ENCODE measurements around the gene ADAM8. TPM values are rescaled to one million over a fixed set of nuclear protein-coding genes. Genes with fewer than 3 reads are reported as not detected.

The ADAM8 gene
- total and polyA plus RNA-seq, 2 of the 8 experiments (the other 6 are each of a cell fraction or from before 2014, with no cell fraction given): 4.6 TPM

DNA sequence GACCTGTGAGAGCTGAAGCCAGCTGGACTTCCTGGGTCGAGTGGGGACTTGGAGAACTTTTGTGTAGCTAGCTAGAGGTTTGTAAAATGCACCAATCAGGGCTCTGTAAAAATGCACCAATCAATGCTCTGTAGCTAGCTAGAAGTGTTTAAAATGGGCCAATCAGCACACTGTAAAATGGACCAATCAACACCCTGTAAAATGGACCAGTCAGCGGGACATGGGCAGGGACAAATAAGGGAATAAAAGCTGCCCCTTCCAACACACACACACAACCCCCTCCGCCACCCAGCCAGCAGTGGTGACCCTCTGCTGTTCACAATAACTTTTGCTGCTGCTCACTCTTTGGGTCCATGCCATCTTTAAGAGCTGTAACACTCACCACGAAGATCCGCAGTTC, 39.2 kb upstream of the ADAM8 start:
- H3K27me3 ChIP-seq (replicated peaks in 1 of 4; ENCODE audit: control insufficient read depth in 3 of 4, extremely low read depth in 1 of 4, insufficient read depth in 3 of 4, low read length in 3 of 4): peaks cover 0 to 8% (median 4%) of the 10 kb centered on the region in 4 experiments; a peak in 5 of 7 replicates
- no peak overlapping the region for H3K4ac ChIP-seq (replicated peaks; ENCODE audit: insufficient read length, low read depth, low read length)
- ChIA-PET POLR2A (ENCODE audit: partially characterized antibody) (interaction anchor here (1.1 to 1.3 kb wide), 2 partner anchors 8 to 48 kb away, joined by 4 to 5 read pairs; no protein-coding TSS in a partner anchor), CTCF (ENCODE audit: partially characterized antibody) (interaction anchor here (0.8 to 3.5 kb wide), 4 partner anchors 12 to 31 kb away, joined by 3 to 23 read pairs (median 8); partner anchors contain the start of gene PRAP1)
- H2AK5ac ChIP-seq (ENCODE audit: low read depth, low read length): no peak overlapping the region
- no peak overlapping the region for H3K27ac ChIP-seq (ENCODE audit: low read depth, low read length)
- no peak overlapping the region for H4K5ac ChIP-seq (ENCODE audit: insufficient read length, low read depth, low read length)
- no peak overlapping the region for H3K18ac ChIP-seq (ENCODE audit: extremely low read depth, low read length)
- WGBS, 2 experiments (ENCODE audit: extremely low coverage in 1 of 2, insufficient coverage in 1 of 2, insufficient read length in 1 of 2, insufficient replicate concordance in 2 of 2, low coverage in 1 of 2, low lambda C conversion rate in 2 of 2, missing lambda C conversion rate in 1 of 2): 94% methylated on average over 5 of the region's 5 CpGs; no CpG with 5 or more reads in 1 of the 2 experiments
- no peak overlapping the region for H4K91ac ChIP-seq (replicated peaks; ENCODE audit: insufficient read length, low read length)
- no peak overlapping the region for H2BK120ac ChIP-seq (replicated peaks; ENCODE audit: low read depth, low read length)
- TF ChIP-seq CTBP2 (IDR thresholded peaks at IDR 0.05; ENCODE audit: borderline replicate concordance, insufficient read depth, insufficient read length, low read length): no peak
- H3K23me2 ChIP-seq (ENCODE audit: low read depth, low read length): peaks cover 2% of the 10 kb centered on the region; the same call in 1 of the 2 replicates
- H3K14ac ChIP-seq (ENCODE audit: insufficient read length): no peak overlapping the region
- no peak overlapping the region; the same call in 1 of the 2 replicates for H4K8ac ChIP-seq (ENCODE audit: extremely low read depth, insufficient read depth, low read length)
- no peaks in the 10 kb centered on the region; a peak in 1 of 7 replicates for H3K4me1 ChIP-seq (replicated peaks in 1 of 4; ENCODE audit: control insufficient read depth in 3 of 4, insufficient read depth in 4 of 4, low read length in 3 of 4)
- H2BK20ac ChIP-seq (ENCODE audit: low read length): no peak overlapping the region
- FAIRE-seq: no peak
- H3K79me2 ChIP-seq (ENCODE audit: control insufficient read depth in 1 of 2, insufficient read depth in 2 of 2, low read length in 2 of 2): no peaks in the 10 kb centered on the region
- peaks cover 0 to 1% of the 10 kb centered on the region in 2 experiments; a peak in 1 of 4 replicates for H3K9me3 ChIP-seq (ENCODE audit: insufficient read depth in 2 of 2, low read depth in 1 of 2, low read length in 1 of 2)
- H2BK12ac ChIP-seq (ENCODE audit: low read depth, low read length): no peak overlapping the region
- no peak overlapping the region for H3K56ac ChIP-seq (replicated peaks; ENCODE audit: insufficient read length, low read depth, low read length)
- H3K9ac ChIP-seq (replicated peaks in 1 of 4; ENCODE audit: extremely low read depth in 1 of 4, low read depth in 3 of 4, low read length in 3 of 4): no peak overlapping the region
- H2BK15ac ChIP-seq (ENCODE audit: low read length): 0 out of 2 replicates have a peak overlapping the region, but pooled peaks have one; percentile 29
- H3K36me3 ChIP-seq (ENCODE audit: control insufficient read depth in 2 of 4, insufficient read depth in 4 of 4, low read length in 3 of 4): peaks cover 0 to 10% (median under 1%) of the 10 kb centered on the region in 4 experiments; a peak in 4 of 8 replicates
- H4K20me1 ChIP-seq (replicated peaks in 1 of 2; ENCODE audit: control insufficient read depth in 1 of 2, insufficient read depth in 2 of 2, low read length in 2 of 2): peaks cover 0 to 3% of the 10 kb centered on the region in 2 experiments
- H3K4me3 ChIP-seq (ENCODE audit: extremely low read depth in 1 of 4, insufficient read depth in 2 of 4, low read depth in 3 of 4, low read length in 4 of 4): no peak overlapping the region
- H3K4me2 ChIP-seq (ENCODE audit: insufficient read depth in 1 of 2, low read depth in 2 of 2, low read length in 2 of 2): no peak overlapping the region
- no peak for DNase-seq (ENCODE audit: low read depth in 1 of 2, low spot score in 2 of 2)
- no peaks in the 10 kb centered on the region for H3K79me1 ChIP-seq (ENCODE audit: low read depth, low read length)
- no peak overlapping the region for H2AFZ ChIP-seq (ENCODE audit: low read length)
- no peak overlapping the region for H2BK5ac ChIP-seq (ENCODE audit: low read depth, low read length)
- no peak overlapping the region for H3K23ac ChIP-seq (ENCODE audit: insufficient read length)
